MM.1S (cell line): ENCODE data around the gene FAM124B.

Source experiments
- CTCF ChIP-seq: fragments of 300-600 bp; sonication (generic); IDR thresholded peaks from 2 replicates; pipeline ENCODE4 v1.5.1; 2016; ENCODE audit warnings: antibody characterized with exemption, low read length, mixed read lengths
- EZH2phosphoT487 ChIP-seq: fragments of 300-600 bp; sonication (generic); IDR thresholded peaks from 2 replicates; pipeline ENCODE4 v1.6.1; 2018; ENCODE audit warnings: antibody characterized with exemption, low read length

GRCh38 chr2:224449212-224450147, 47.6 kb upstream of the FAM124B start:
- TF ChIP-seq CTCF (peak; percentile 51), EZH2phosphoT487 (no peak)
